ENCODE measurements around the gene LLGL1.

Gene LLGL1

DNA sequence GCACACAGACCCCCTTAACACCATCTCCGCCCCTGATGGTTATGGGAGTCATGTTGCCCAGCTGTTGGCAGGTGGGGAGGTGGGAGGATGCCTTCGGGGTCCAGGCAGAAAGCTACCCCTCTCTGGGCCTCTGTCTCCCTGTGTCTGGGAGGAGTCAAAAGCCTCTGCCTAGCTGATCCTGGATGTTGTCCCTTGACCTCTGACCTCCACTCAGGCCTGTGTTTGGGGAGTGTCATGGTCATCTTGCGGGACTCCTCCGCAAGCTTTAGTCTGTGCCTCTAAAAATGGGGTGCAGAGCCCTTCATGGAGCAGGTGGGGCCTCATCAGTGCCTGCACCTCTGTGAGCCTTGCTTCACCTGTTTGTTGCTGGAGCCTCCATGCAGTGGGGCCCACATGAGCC, 3.8 kb downstream of the LLGL1 start:
- no peak for ATAC-seq
- TF ChIP-seq ZFP30 (CRISPR knock-in tag; IDR thresholded peaks at IDR 0.05) = no peak
- TF ChIP-seq GLIS3 (CRISPR knock-in tag; IDR thresholded peaks at IDR 0.05) = no peak
- no peak for TF ChIP-seq ISL1 (CRISPR knock-in tag; IDR thresholded peaks at IDR 0.05)
- TF ChIP-seq ARNTL (CRISPR knock-in tag; IDR thresholded peaks at IDR 0.05; ENCODE audit: borderline replicate concordance, low read depth) = no peak
- no peak for TF ChIP-seq ZC3H10 (CRISPR knock-in tag; IDR thresholded peaks at IDR 0.05)
- TF ChIP-seq BACH2 (CRISPR knock-in tag; IDR thresholded peaks at IDR 0.05; ENCODE audit: borderline replicate concordance) = no peak
- TF ChIP-seq OSR1 (CRISPR knock-in tag; IDR thresholded peaks at IDR 0.05) = no peak
- TF ChIP-seq TOX (CRISPR knock-in tag; IDR thresholded peaks at IDR 0.05; ENCODE audit: borderline replicate concordance) = no peak
- no peak for TF ChIP-seq ZNF8 (CRISPR knock-in tag; IDR thresholded peaks at IDR 0.05)
- TF ChIP-seq, protein P1, sequence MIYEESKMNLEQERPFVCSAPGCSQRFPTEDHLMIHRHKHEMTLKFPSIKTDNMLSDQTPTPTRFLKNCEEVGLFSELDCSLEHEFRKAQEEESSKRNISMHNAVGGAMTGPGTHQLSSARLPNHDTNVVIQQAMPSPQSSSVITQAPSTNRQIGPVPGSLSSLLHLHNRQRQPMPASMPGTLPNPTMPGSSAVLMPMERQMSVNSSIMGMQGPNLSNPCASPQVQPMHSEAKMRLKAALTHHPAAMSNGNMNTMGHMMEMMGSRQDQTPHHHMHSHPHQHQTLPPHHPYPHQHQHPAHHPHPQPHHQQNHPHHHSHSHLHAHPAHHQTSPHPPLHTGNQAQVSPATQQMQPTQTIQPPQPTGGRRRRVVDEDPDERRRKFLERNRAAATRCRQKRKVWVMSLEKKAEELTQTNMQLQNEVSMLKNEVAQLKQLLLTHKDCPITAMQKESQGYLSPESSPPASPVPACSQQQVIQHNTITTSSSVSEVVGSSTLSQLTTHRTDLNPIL (CRISPR knock-in tag; IDR thresholded peaks at IDR 0.05; ENCODE audit: low read depth) = no peak
- no peak for TF ChIP-seq ESRRG (CRISPR knock-in tag; IDR thresholded peaks at IDR 0.05)
- TF ChIP-seq TCF4 (CRISPR knock-in tag; IDR thresholded peaks at IDR 0.05; ENCODE audit: borderline replicate concordance) = no peak
- TF ChIP-seq ZNF565 (CRISPR knock-in tag; conservative IDR thresholded peaks at IDR 0.05; ENCODE audit: low read depth) = no peak
- TF ChIP-seq ZFP3 (CRISPR knock-in tag; IDR thresholded peaks at IDR 0.05) = no peak

DNA sequence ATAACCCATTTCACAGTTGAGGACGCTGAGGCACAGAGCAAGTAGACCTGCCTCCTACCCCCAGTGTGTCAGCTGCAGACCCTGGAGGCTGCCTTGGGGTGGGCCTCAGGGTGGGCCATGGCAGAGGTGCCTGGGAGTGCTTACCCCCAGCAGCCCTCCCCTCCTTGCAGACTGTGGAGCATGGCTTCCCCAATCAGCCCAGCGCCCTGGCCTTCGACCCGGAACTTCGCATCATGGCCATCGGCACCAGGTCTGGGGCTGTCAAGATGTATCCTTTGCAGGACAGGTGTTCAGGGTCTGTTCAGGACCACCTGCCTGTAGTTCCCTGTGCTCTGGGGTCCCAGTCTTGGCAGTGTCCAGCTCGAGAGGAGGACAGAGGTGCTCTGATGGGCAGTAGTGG, 4.3 kb downstream of the LLGL1 start:
- TF ChIP-seq OSR1 (CRISPR knock-in tag; IDR thresholded peaks at IDR 0.05) = no peak
- ATAC-seq = no peak

DNA sequence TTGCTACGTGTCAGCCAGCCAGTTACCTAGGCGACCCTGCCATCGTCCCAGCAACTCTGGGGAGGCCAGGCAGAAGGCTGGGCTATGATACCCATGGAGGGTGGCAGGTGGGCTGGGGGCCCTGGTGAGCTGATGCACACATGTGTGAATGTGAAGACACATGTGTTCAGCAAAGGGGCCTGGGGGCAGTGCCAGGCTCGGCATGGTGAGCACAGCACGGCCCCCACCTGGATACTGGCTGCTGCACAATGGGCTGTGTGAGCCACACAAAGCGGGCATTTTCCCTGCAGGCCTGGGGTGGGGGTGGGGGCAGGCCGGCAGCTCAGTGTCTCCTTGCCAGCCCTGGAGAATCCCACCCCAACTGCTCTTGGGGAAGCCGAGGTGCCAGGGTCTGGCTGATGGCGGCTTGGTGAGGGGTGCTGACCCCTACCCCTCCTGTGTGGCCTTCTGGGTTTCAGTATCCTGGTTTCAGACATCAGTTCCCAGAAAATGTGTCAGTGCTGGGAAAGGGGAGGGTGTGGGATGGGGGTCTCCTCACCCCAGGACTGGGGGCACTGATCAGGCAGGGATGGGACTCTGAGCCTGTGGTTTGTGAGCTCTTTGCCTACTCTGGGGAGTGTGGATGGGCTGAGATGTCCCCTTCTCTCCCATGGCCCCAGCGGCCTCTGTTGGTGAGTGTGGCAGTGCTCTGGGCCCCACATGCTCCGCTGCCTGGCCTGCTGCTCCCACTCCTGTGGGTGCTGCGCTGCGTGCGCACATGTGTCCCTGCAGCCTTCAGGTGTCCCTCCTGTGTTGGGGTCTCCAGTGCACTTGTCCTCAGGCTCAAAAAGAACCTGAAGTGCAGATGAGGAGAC, 5.1 kb downstream of the LLGL1 start:
- no peak for ATAC-seq
- TF ChIP-seq RARB (CRISPR knock-in tag; IDR thresholded peaks at IDR 0.05) = no peak
- no peak for TF ChIP-seq ZFP30 (CRISPR knock-in tag; IDR thresholded peaks at IDR 0.05)
- TF ChIP-seq ZFP3 (CRISPR knock-in tag; IDR thresholded peaks at IDR 0.05) = no peak
- no peak for TF ChIP-seq ISL1 (CRISPR knock-in tag; IDR thresholded peaks at IDR 0.05)
- no peak for TF ChIP-seq TCF4 (CRISPR knock-in tag; IDR thresholded peaks at IDR 0.05; ENCODE audit: borderline replicate concordance)
- TF ChIP-seq ESRRG (CRISPR knock-in tag; IDR thresholded peaks at IDR 0.05) = no peak
- TF ChIP-seq ZC3H10 (CRISPR knock-in tag; IDR thresholded peaks at IDR 0.05) = no peak
- no peak for TF ChIP-seq ZNF8 (CRISPR knock-in tag; IDR thresholded peaks at IDR 0.05)

DNA sequence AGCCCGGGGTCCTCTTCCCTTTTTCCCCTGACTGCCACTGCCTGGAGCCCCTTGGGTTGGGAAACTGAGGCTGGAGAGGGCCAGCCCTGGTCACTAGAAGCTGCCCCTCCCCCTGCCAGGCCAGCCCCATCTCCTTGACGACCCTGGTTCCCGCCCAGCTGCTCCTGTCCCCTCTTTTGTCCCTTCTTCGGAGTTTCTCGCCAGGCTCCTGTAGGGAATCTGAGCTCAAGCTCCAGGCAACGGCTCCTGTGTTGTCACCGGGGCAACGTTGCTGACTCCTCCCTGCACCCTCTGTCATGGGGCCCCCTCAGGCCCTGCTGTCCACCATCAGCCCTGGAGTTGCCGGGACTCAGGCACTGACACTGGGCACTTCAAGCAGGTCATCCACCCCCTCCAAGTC, 5.7 kb downstream of the LLGL1 start:
- no peak for ATAC-seq
- TF ChIP-seq CSDC2 (CRISPR knock-in tag; IDR thresholded peaks at IDR 0.05) = no peak
- no peak for TF ChIP-seq TOX (CRISPR knock-in tag; IDR thresholded peaks at IDR 0.05; ENCODE audit: borderline replicate concordance)
- no peak for TF ChIP-seq OSR1 (CRISPR knock-in tag; IDR thresholded peaks at IDR 0.05)
- TF ChIP-seq, protein P1 (CRISPR knock-in tag; IDR thresholded peaks at IDR 0.05; ENCODE audit: low read depth) = no peak
- no peak for TF ChIP-seq BACH2 (CRISPR knock-in tag; IDR thresholded peaks at IDR 0.05; ENCODE audit: borderline replicate concordance)
- no peak for TF ChIP-seq ZFP30 (CRISPR knock-in tag; IDR thresholded peaks at IDR 0.05)
- no peak for TF ChIP-seq GLIS3 (CRISPR knock-in tag; IDR thresholded peaks at IDR 0.05)
- TF ChIP-seq ISL1 (CRISPR knock-in tag; IDR thresholded peaks at IDR 0.05) = no peak
- TF ChIP-seq ZC3H10 (CRISPR knock-in tag; IDR thresholded peaks at IDR 0.05) = no peak
- TF ChIP-seq, protein P2, sequence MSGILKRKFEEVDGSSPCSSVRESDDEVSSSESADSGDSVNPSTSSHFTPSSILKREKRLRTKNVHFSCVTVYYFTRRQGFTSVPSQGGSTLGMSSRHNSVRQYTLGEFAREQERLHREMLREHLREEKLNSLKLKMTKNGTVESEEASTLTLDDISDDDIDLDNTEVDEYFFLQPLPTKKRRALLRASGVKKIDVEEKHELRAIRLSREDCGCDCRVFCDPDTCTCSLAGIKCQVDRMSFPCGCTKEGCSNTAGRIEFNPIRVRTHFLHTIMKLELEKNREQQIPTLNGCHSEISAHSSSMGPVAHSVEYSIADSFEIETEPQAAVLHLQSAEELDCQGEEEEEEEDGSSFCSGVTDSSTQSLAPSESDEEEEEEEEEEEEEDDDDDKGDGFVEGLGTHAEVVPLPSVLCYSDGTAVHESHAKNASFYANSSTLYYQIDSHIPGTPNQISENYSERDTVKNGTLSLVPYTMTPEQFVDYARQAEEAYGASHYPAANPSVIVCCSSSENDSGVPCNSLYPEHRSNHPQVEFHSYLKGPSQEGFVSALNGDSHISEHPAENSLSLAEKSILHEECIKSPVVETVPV (CRISPR knock-in tag; IDR thresholded peaks at IDR 0.05) = no peak
- no peak for TF ChIP-seq ESRRG (CRISPR knock-in tag; IDR thresholded peaks at IDR 0.05)
- no peak for TF ChIP-seq ARNTL (CRISPR knock-in tag; IDR thresholded peaks at IDR 0.05; ENCODE audit: borderline replicate concordance, low read depth)

DNA sequence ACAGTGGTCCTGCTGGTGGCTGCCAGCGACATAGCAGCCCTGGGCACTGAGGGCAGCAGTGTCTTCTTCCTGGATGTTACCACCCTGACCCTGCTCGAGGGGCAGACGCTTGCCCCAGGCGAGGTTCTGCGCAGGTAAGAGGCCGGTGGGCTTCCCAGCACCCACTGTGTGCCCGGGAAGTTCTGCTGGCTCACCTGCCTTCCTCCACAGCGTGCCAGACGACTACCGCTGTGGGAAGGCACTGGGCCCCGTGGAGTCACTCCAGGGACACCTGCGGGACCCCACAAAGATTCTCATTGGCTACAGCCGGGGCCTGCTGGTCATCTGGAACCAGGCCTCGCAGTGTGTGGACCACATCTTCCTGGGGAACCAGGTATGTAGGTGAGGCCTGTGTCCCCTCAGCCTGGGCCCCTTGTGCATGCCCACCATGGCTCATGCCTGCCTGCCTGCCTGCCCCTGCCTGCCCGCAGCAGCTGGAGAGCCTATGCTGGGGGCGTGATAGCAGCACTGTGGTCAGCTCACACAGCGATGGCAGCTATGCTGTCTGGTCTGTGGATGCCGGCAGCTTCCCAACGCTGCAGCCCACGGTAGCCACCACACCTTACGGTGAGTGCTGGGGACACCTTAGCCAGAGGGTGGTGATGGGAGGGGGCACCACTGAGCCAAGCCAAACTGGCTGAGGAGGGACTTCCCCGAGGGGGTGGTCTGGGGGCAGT, 8.5 kb downstream of the LLGL1 start:
- no peak for ATAC-seq
- TF ChIP-seq, protein P3, sequence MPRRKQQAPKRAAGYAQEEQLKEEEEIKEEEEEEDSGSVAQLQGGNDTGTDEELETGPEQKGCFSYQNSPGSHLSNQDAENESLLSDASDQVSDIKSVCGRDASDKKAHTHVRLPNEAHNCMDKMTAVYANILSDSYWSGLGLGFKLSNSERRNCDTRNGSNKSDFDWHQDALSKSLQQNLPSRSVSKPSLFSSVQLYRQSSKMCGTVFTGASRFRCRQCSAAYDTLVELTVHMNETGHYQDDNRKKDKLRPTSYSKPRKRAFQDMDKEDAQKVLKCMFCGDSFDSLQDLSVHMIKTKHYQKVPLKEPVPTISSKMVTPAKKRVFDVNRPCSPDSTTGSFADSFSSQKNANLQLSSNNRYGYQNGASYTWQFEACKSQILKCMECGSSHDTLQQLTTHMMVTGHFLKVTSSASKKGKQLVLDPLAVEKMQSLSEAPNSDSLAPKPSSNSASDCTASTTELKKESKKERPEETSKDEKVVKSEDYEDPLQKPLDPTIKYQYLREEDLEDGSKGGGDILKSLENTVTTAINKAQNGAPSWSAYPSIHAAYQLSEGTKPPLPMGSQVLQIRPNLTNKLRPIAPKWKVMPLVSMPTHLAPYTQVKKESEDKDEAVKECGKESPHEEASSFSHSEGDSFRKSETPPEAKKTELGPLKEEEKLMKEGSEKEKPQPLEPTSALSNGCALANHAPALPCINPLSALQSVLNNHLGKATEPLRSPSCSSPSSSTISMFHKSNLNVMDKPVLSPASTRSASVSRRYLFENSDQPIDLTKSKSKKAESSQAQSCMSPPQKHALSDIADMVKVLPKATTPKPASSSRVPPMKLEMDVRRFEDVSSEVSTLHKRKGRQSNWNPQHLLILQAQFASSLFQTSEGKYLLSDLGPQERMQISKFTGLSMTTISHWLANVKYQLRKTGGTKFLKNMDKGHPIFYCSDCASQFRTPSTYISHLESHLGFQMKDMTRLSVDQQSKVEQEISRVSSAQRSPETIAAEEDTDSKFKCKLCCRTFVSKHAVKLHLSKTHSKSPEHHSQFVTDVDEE (CRISPR knock-in tag; IDR thresholded peaks at IDR 0.05) = no peak
- TF ChIP-seq ZNF70 (CRISPR knock-in tag; IDR thresholded peaks at IDR 0.05) (no peak), ZC3H10 (CRISPR knock-in tag; IDR thresholded peaks at IDR 0.05) (no peak), ZNF565 (CRISPR knock-in tag; conservative IDR thresholded peaks at IDR 0.05; ENCODE audit: low read depth) (no peak), ZFP30 (CRISPR knock-in tag; IDR thresholded peaks at IDR 0.05) (no peak), RARB (CRISPR knock-in tag; IDR thresholded peaks at IDR 0.05) (no peak), TOX (CRISPR knock-in tag; IDR thresholded peaks at IDR 0.05; ENCODE audit: borderline replicate concordance) (no peak), ARNTL (CRISPR knock-in tag; IDR thresholded peaks at IDR 0.05; ENCODE audit: borderline replicate concordance, low read depth) (no peak), BACH2 (CRISPR knock-in tag; IDR thresholded peaks at IDR 0.05; ENCODE audit: borderline replicate concordance) (no peak), ZFP3 (CRISPR knock-in tag; IDR thresholded peaks at IDR 0.05) (no peak), ESRRG (CRISPR knock-in tag; IDR thresholded peaks at IDR 0.05) (no peak), SNAI2 (CRISPR knock-in tag; IDR thresholded peaks at IDR 0.05) (no peak), OSR1 (CRISPR knock-in tag; IDR thresholded peaks at IDR 0.05) (no peak)
- TF ChIP-seq, protein P4, sequence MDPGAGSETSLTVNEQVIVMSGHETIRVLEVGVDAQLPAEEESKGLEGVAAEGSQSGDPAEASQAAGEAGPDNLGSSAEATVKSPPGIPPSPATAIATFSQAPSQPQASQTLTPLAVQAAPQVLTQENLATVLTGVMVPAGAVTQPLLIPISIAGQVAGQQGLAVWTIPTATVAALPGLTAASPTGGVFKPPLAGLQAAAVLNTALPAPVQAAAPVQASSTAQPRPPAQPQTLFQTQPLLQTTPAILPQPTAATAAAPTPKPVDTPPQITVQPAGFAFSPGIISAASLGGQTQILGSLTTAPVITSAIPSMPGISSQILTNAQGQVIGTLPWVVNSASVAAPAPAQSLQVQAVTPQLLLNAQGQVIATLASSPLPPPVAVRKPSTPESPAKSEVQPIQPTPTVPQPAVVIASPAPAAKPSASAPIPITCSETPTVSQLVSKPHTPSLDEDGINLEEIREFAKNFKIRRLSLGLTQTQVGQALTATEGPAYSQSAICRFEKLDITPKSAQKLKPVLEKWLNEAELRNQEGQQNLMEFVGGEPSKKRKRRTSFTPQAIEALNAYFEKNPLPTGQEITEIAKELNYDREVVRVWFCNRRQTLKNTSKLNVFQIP (CRISPR knock-in tag; IDR thresholded peaks at IDR 0.05; ENCODE audit: borderline replicate concordance, low read depth) = no peak
